ENCODE data around the gene ABCA5.
"Not testable (repeated sequence)": the region's sequence is repeated elsewhere in the genome, so short reads cannot be mapped to it uniquely, and the experiment has no call there.

The ABCA5 gene

GRCh38 chr17:69198238-69198637 is 128.7 kb downstream of the ABCA5 start:
- no peak for DNase-seq (ENCODE audit: low read depth)

- DNase-seq (ENCODE audit: low read depth), result not testable (repeated sequence)
Measured at GRCh38 chr17:69196105-69196653, 130.8 kb downstream of the ABCA5 start.
